Osteocyte (in vitro differentiated cells): ENCODE measurements around the gene OR7A10. TPM values are rescaled to one million over a fixed set of nuclear protein-coding genes. Genes with fewer than 3 reads are reported as not detected.
"Not testable (repeated sequence)": the region's sequence is repeated elsewhere in the genome, so short reads cannot be mapped to it uniquely, and the experiment has no call there.

Experiments
- DNase-seq: peaks from one replicate; pipeline ENCODE4 v3.0.0; 2021; ENCODE audit warnings: mixed read lengths; ENCODE audit not compliant: unreplicated experiment; ENCODE audit errors: extremely low spot score
- H3K27ac Mint-ChIP-seq: one replicate; pipeline ENCODE4 v1.8.0; 2021; ENCODE audit warnings: mild to moderate bottlenecking, mixed read lengths; ENCODE audit not compliant: unreplicated experiment
- H3K27me3 Mint-ChIP-seq: one replicate; pipeline ENCODE4 v1.8.0; 2021; ENCODE audit warnings: mixed read lengths; ENCODE audit not compliant: unreplicated experiment
- H3K36me3 Mint-ChIP-seq: one replicate; pipeline ENCODE4 v1.8.0; 2021; ENCODE audit warnings: mixed read lengths; ENCODE audit not compliant: unreplicated experiment
- H3K4me1 Mint-ChIP-seq: one replicate; pipeline ENCODE4 v1.8.0; 2021; ENCODE audit warnings: mixed read lengths; ENCODE audit not compliant: unreplicated experiment
- H3K4me3 Mint-ChIP-seq: one replicate; pipeline ENCODE4 v1.8.0; 2021; ENCODE audit warnings: mild to moderate bottlenecking, moderate library complexity, mixed read lengths; ENCODE audit not compliant: unreplicated experiment
- H3K9me3 Mint-ChIP-seq: one replicate; pipeline ENCODE4 v1.8.0; 2021; ENCODE audit warnings: mixed read lengths; ENCODE audit not compliant: unreplicated experiment
- CTCF ChIP-seq: fragments of 200-600 bp; sonication (generic); IDR thresholded peaks from 2 replicates; pipeline ENCODE4 v1.5.0; 2021; ENCODE audit warnings: antibody characterized with exemption, mild to moderate bottlenecking, moderate library complexity
- total RNA-seq: library from RNA; stranded (reverse); gene quantifications from 2 replicates; pipeline ENCODE4 v1.2.1, GENCODE V29; 2021

The OR7A10 gene
- total RNA-seq, 1 donor from 2014 or later = not detected

DNA sequence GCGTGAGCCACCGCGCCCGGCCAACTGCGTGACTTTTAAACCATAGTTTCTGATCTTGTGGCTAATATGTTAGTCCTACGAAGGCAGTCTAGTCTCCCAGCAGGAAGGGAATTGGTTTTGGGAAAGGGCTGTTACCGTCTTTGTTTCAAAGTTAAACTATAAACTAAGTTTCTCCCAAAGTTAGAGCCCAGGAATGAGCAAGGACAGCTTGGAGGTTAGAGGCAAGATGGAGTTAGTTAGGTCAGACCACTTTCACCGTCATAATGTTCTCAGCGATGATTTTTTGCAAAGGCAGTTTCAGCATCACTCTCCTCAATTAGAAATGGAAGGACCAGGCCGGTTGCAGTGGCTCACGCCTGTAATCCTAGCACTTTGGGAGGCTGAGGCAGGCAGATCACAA, 52.7 kb downstream of the OR7A10 start:
- Mint-ChIP-seq H3K4me1 (no peaks in the 10 kb centered on the region), H3K27me3 (peaks cover 5% of the 10 kb centered on the region), H3K4me3 (no peak overlapping the region), H3K9me3 (peaks cover 14% of the 10 kb centered on the region), H3K36me3 (no peaks in the 10 kb centered on the region), H3K27ac (no peak overlapping the region)
- TF ChIP-seq CTCF = no peak
- no peak for DNase-seq

DNA sequence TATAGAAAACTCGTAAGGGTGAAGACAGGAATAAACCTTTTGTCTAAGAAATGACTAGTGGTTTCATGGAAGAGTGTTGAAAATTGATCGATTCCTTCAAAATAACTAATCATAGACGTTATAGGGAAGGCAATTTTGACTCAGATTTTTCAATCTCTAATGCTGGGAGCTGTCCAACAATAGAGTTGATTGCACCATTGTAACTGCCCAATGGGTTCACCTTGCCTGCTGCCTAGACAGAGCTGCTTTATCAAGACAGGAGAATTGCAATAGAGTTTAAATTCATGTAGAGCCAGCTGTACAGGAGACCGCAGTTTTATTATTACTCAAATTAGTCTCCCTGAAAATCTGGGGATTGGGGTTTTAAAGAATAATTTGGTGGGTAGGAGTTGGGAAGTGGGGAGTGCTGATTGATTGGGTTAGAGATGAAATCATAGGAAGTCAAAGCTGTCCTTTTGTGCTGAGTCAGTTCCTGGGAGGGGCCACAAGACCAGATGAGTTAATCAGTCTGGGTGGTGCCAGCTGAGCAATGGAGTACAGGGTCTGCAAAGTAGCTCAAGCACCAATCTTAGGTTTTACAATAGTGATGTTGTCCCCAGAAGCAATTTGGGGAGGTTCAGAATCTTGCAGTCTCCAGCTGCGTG, 53.5 kb downstream of the OR7A10 start:
- H3K4me1 Mint-ChIP-seq = no peaks in the 10 kb centered on the region
- H3K27me3 Mint-ChIP-seq = peaks cover 7% of the 10 kb centered on the region
- H3K9me3 Mint-ChIP-seq = peaks cover 14% of the 10 kb centered on the region
- no peak for TF ChIP-seq CTCF
- H3K4me3 Mint-ChIP-seq = no peak overlapping the region
- DNase-seq = no peak
- no peak overlapping the region for H3K27ac Mint-ChIP-seq
- H3K36me3 Mint-ChIP-seq = no peaks in the 10 kb centered on the region

DNA sequence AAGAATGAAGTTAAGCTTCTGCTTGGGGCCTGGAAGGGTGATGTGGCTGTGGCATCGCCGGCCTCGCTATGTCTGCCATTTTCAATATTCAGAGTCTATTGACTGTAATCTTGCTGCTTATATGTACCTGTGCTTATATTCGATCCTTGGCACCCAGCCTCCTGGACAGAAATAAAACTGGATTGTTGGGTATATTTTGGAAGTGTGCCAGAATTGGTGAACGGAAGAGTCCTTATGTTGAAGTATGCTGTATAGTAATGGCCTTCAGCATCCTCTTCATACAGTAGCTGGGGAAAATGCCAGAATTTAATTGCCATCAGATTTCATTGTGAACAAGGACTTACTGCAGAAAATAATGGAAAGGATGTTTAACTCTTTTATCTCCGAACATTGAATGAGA, 56.5 kb downstream of the OR7A10 start:
- not testable (repeated sequence) for H3K4me3 Mint-ChIP-seq, DNase-seq, H3K27ac Mint-ChIP-seq, H3K36me3 Mint-ChIP-seq, H3K4me1 Mint-ChIP-seq
- Mint-ChIP-seq H3K9me3 (peaks cover 11% of the 10 kb centered on the region), H3K27me3 (peaks cover 12% of the 10 kb centered on the region)

Other genes with a start within 250 kb of the OR7A10 start
- gene ADGRE3, start 174.1 kb downstream of the OR7A10 start, total RNA-seq = not detected in 2 replicates
- 23.0 and 26.2 TPM in 2 replicates for gene ZNF333, start 158.9 kb downstream of the OR7A10 start, total RNA-seq
- gene ADGRE2, start 70.4 kb downstream of the OR7A10 start, total RNA-seq = not detected in 2 replicates
- gene OR7A5, start 13.7 kb downstream of the OR7A10 start, total RNA-seq = not detected in 2 replicates
- not detected in 2 replicates for gene OR7C1, start 13.7 kb downstream of the OR7A10 start, total RNA-seq
- not detected in 2 replicates for gene OR7A17, start 37.2 kb upstream of the OR7A10 start, total RNA-seq
- gene OR7C2, start 92.6 kb upstream of the OR7A10 start, total RNA-seq = not detected in 2 replicates
- not detected in 2 replicates for gene SLC1A6, start 130.9 kb upstream of the OR7A10 start, total RNA-seq
- gene CASP14, start 200.6 kb upstream of the OR7A10 start, total RNA-seq = not detected in 2 replicates
- not detected in 2 replicates for gene OR1I1, start 233.3 kb upstream of the OR7A10 start, total RNA-seq